GM21786 (cell line): ENCODE measurements around the gene INTS13.
"Not testable (repeated sequence)": the region's sequence is repeated elsewhere in the genome, so short reads cannot be mapped to it uniquely, and the experiment has no call there.

Experiments used
- ATAC-seq: cut with Tn5 transposase; IDR thresholded peaks from one replicate; pipeline ENCODE4 v1.9.1; 2021; ENCODE audit not compliant: unreplicated experiment

INTS13 gene

GRCh38 chr12:26869908-26870459, 67.8 kb downstream of the INTS13 start:
- ATAC-seq = no peak

DNA sequence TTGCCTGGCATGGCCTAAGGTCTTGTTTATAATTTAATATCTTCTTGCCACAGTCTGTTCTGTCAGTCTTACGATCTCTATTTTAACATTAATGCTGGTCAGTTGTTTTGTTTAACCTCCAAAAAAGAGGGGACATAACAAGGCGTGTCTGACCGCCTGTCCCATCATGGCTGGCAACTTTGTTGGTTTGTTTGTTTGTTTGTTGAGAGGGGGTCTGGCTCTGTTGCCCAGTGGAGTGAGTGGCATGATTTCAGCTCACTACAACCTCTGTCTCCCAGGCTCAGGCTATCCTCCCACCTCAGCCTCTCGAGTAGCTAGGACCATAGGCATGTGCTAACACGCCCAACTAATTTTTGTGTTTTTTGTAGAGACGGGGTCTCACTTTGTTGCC, 68.7 kb downstream of the INTS13 start:
- ATAC-seq = no peak

DNA sequence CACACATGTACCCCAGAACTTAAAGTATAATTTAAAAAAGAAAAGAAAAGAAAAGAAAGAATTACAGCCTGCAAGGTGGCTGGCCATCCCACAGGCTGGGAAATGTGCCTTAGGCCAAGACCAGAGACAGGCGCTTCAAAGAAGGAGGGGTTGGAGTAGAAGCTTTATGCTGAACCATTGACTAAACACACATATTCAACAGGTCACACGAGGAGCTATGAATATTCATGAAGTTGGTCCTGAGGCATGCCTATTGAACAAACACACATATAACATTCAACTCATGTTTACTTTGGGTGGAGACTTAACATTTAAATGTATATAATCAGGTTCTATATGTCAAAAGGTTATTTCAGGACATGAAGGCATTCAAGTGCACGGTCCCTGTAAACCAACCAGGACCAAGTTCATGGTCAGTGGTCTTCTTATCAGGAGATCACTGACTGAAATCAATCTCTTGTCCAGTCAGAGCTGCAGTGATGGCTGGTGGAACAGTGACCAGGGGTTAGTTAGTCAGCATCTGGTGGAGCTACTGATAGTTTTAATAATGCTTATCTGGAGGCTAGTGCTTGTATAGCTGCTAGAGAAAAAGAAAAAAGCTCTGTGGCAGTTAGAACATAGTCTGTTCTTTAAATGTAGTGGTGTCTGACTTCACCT, 69.2 kb downstream of the INTS13 start:
- ATAC-seq = no peak

DNA sequence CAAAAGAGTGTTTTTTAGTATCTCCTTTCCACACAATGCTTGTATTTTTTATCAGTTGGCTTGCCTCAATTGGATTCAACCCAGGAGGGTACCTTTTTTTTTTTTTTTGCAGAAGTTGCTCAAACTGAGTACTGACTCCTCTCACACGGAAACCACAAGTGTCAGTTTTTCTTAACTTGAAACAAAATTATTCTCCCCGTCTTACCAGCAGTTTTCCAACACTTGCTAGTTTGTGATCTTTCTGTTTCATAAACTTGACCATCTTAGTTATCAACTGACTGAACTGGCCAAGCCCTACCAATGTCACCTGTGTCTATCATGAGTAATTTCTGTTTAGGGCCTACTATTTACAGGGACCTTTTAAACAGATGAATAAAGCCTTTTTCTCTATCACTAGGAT, 70.7 kb downstream of the INTS13 start:
- ATAC-seq = peak; percentile 82

- ATAC-seq = no peak
Observed at GRCh38 chr12:26863515-26863914, 74.3 kb downstream of the INTS13 start.

DNA sequence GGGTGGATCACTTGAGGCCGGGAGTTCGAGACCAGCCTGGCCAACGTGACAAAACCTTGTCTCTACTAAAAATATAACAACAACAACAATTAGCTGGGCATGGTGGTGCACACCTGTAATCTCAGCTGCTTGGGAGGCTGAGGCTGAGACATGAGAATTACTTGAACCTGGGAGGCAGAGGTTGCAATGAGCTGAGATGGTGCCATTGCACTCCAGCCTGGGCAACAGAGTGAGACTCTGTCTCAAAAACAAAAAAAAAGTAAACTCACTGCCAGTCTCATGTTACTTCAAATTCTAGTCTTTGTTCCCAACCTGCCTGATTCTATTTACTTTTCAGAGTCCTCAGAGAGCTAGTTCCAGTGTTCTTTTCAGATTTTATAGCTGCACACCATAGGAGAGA, 75.0 kb downstream of the INTS13 start:
- ATAC-seq = not testable (repeated sequence)

GRCh38 chr12:26861690-26862089, 76.1 kb downstream of the INTS13 start:
- no peak for ATAC-seq

GRCh38 chr12:26857465-26858176, 80.2 kb downstream of the INTS13 start:
- no peak for ATAC-seq

- no peak for ATAC-seq
Observed at GRCh38 chr12:26855337-26855736, 82.4 kb downstream of the INTS13 start.
